ENCODE results near the gene CEBPA.

GRCh38 chr19:33292595-33293254 lies 9.6 kb downstream of the CEBPA start:
- no peak for TF ChIP-seq CTCF (IDR thresholded peaks at IDR 0.05)
- peak in 1 of 4 donors; percentile 21 for TF ChIP-seq POLR2A (IDR thresholded peaks at IDR 0.05)

Measured in esophagus squamous epithelium (tissue), 4 donors.